Lower leg skin (tissue), 4 donors: ENCODE results near the gene ANKRD36. TPM values are rescaled to one million over a fixed set of nuclear protein-coding genes. Genes with fewer than 3 reads are reported as not detected.
"Not testable (repeated sequence)": the region's sequence is repeated elsewhere in the genome, so short reads cannot be mapped to it uniquely, and the experiment has no call there.

Experiments
- DNase-seq, 2 donors: peaks; one replicate each; pipeline ENCODE4 v3.0.0-alpha.2; 2019; ENCODE audit warnings: low spot score in 2 of 2
- H3K4me3 ChIP-seq: fragments of 200-600 bp; sonication (generic); 2 replicates; pipeline ENCODE4 v1.5.1; 2017; ENCODE audit warnings: mild to moderate bottlenecking, low read depth; ENCODE audit not compliant: poor library complexity, severe bottlenecking
- POLR2A ChIP-seq, 2 donors: fragments of 450-650 bp; IDR thresholded peaks; one replicate each; pipeline ENCODE4 v1.6.1; 2016 to 2017; ENCODE audit warnings: antibody characterized with exemption in 2 of 2, mild to moderate bottlenecking in 1 of 2, moderate library complexity in 1 of 2
- WGBS, 2 donors: methylation state at CpG; one replicate each; pipeline ENCODE4 v1.1.5; 2018; 5-methylcytosine and 5-hydroxymethylcytosine counted together
- intact Hi-C: fragments of 100-400 bp; cut with DNase I; formaldehyde crosslinking; loops from one replicate; pipeline ENCODE4 v1.15.0; 2023; ENCODE audit warnings: low total_unique reads
- total RNA-seq, 4 donors: library from RNA; depleted of rRNA; stranded (reverse); fragments of >200 nt; gene quantifications; one replicate each; pipeline ENCODE4 v1.1.0, GENCODE V29; 2016
- TF ChIP-seq, protein P1 (sequence below), 3 donors: fragments of 450-650 bp; IDR thresholded peaks; one replicate each; pipeline ENCODE4 v1.5.1; 2016; ENCODE audit warnings: antibody characterized with exemption in 3 of 3, mild to moderate bottlenecking in 3 of 3, moderate library complexity in 2 of 3

Gene ANKRD36
- total RNA-seq, 4 donors from 2014 or later, result 9.8 to 13.9 (median 11.7) TPM

DNA sequence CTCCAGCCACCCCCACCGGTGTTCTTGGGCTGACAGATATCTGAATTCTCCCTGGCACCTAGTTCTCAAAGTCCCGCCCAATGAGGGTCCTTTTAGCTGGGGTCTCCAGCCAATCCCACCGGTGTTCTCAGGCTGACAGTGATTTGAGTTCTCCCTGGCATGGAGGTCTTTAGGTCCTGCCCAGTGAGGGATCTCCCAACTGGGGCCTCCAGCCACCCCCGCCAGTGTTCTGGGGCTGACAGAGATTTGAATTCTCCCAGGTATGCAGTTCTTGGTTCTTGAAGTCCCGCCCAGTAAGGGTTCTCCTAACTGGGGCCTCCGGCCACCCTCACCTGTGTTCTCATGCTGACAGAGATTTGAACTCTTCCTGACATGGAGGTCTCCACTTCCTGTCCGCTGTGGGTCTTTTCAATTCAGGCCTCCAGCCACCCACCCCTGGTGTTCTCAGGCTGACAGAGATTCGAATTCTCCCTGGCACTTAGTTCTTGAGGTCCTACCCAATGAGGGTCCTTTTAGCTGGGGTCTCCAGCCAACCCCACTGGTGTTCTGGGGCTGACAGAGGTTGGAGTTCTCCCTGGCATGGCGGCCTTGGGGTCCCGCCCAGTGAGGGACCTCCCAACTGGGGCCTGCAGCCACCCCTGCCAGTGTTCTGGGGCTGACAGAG, 154.6 kb downstream of the ANKRD36 start:
- WGBS, 2 donors, result 91 to 95% methylated on average over 10 of the region's 10 CpGs
- intact Hi-C loops, result no loop called here
- no peak overlapping the region for H3K4me3 ChIP-seq

DNA sequence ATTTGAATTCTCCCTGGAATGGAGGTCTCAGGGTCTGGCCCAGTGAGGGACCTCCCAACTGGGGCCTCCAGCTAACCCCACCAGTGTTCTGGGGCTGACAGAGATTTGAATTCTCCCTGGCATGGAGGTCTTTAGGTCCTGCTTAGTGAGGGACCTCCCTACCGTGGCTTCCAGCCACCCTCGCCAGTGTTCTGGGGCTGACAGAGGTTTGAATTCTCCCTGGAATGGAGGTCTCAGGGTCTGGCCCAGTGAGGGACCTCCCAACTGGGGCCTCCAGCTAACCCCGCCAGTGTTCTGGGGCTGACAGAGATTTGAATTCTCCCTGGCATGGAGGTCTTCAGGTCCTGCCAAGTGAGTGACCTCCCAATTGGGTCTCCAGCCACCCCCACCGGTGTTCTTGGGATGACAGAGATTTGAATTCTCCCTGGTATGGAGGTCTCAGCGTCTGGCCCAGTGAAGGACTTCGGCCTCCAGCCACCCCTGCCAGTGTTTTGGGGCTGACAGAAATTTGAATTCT, 155.2 kb downstream of the ANKRD36 start:
- H3K4me3 ChIP-seq, intact Hi-C loops: not testable (repeated sequence)
- WGBS, 2 donors, result 87 to 98% methylated on average over 6 of the region's 6 CpGs
- DNase-seq, result peak; percentile 13 to 37

More for the DNA sequence above, 154.6 kb downstream of the ANKRD36 start:
- DNase-seq, result peak; percentile 17 to 84
- TF ChIP-seq POLR2A (IDR thresholded peaks at IDR 0.05), result no peak
- TF ChIP-seq, protein P1, sequence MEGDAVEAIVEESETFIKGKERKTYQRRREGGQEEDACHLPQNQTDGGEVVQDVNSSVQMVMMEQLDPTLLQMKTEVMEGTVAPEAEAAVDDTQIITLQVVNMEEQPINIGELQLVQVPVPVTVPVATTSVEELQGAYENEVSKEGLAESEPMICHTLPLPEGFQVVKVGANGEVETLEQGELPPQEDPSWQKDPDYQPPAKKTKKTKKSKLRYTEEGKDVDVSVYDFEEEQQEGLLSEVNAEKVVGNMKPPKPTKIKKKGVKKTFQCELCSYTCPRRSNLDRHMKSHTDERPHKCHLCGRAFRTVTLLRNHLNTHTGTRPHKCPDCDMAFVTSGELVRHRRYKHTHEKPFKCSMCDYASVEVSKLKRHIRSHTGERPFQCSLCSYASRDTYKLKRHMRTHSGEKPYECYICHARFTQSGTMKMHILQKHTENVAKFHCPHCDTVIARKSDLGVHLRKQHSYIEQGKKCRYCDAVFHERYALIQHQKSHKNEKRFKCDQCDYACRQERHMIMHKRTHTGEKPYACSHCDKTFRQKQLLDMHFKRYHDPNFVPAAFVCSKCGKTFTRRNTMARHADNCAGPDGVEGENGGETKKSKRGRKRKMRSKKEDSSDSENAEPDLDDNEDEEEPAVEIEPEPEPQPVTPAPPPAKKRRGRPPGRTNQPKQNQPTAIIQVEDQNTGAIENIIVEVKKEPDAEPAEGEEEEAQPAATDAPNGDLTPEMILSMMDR (IDR thresholded peaks at IDR 0.05), result no peak

GRCh38 chr2:97276232-97276798, 163.4 kb downstream of the ANKRD36 start:
- intact Hi-C loops, DNase-seq, H3K4me3 ChIP-seq: not testable (repeated sequence)
- WGBS, 2 donors, result no CpG with 5 or more reads among the region's 4 CpGs

GRCh38 chr2:97285187-97285586, 172.2 kb downstream of the ANKRD36 start:
- WGBS, 2 donors, result no CpG with 5 or more reads among the region's 2 CpGs
- H3K4me3 ChIP-seq, DNase-seq, intact Hi-C loops: not testable (repeated sequence)

DNA sequence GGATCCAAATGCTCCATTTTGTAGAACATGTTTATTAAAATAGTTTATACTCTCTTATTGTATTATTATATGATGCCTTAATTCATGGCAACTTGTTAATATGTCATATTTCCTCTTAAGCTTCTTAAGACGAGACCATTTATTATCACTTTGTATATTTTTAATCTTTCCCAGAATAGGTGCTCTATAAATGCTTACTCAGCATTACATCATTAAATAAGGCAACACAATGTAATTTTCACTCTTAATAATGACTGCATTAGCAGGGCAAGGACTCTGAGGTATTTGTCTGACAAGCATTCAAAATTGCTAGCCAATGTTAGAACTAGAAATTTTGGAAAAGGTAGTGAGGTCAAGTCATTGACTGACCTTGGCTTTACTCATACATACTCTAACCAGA, 180.7 kb downstream of the ANKRD36 start:
- 80 to 87% methylated on average over 1 of the region's 1 CpG for WGBS, 2 donors
- intact Hi-C loops, H3K4me3 ChIP-seq: not testable (repeated sequence)

More for the DNA sequence above, 180.7 kb downstream of the ANKRD36 start:
- not testable (repeated sequence) for DNase-seq

Other genes with a start within 250 kb of the ANKRD36 start
- 10 to 100 TPM; 23.5 to 42.7 (median 30.2) TPM for gene SEMA4C, start 243.1 kb upstream of the ANKRD36 start, total RNA-seq
- 1 to 10 TPM in 3 of 4 donors, not detected in 1; 1.4 to 2.8 (median 2.8) TPM for gene FAM178B, start 126.6 kb upstream of the ANKRD36 start, total RNA-seq
- 10 to 100 TPM; 12.9 to 14.9 (median 14.2) TPM for gene FAHD2B, start 18.3 kb upstream of the ANKRD36 start, total RNA-seq